PC-9 (cell line): ENCODE results near the gene CRIP2. TPM values are rescaled to one million over a fixed set of nuclear protein-coding genes. Genes with fewer than 3 reads are reported as not detected.

ENCODE experiments used
- BruUV-seq: library from RNA; stranded (reverse); fragments of 400-500 nt; replicated peaks from 2 replicates; lab custom pipeline; 2021; lab: Mats Ljungman, UMichigan
- CTCF ChIA-PET: fragments of 300-600 bp; sonication (Branson Sonifier 250); formaldehyde crosslinking; loops from one replicate; lab custom pipeline; 2022; ENCODE audit warnings: antibody characterized with exemption; lab: Charles Lee
- POLR2A ChIA-PET: fragments of 300-600 bp; sonication (Branson Sonifier 250); formaldehyde crosslinking; loops from one replicate; lab custom pipeline; 2022; ENCODE audit warnings: antibody characterized with exemption; ENCODE audit not compliant: unreplicated experiment; lab: Charles Lee
- DNase-seq, 2 experiments: peaks; one replicate each; pipeline versions ENCODE4 v3.0.0 to v3.0.0-alpha.2; 2015 to 2022; ENCODE audit warnings: mixed read lengths in 1 of 2
- H2AFZ ChIP-seq: fragments of 200-600 bp; sonication (generic); 2 replicates; pipeline ENCODE4 v1.8.1; 2017; ENCODE audit warnings: antibody characterized with exemption
- H3F3A ChIP-seq: fragments of 200-600 bp; sonication (generic); 2 replicates; pipeline ENCODE4 v1.8.1; 2017; ENCODE audit warnings: antibody characterized with exemption, mild to moderate bottlenecking, low read depth; ENCODE audit not compliant: insufficient read depth
- H3K27ac ChIP-seq: fragments of 200-600 bp; sonication (generic); 2 replicates; pipeline ENCODE4 v1.6.1; 2016; ENCODE audit warnings: mixed run types
- H3K27me3 ChIP-seq: fragments of 200-600 bp; sonication (generic); 2 replicates; pipeline ENCODE4 v1.6.1; 2016; ENCODE audit warnings: low read depth, mixed run types; ENCODE audit not compliant: insufficient read depth
- H3K36me3 ChIP-seq: fragments of 200-600 bp; sonication (generic); 2 replicates; pipeline ENCODE4 v1.6.1; 2016; ENCODE audit warnings: low read depth, mixed run types
- H3K4me1 ChIP-seq: fragments of 200-600 bp; sonication (generic); replicated peaks from 2 replicates; pipeline ENCODE4 v1.6.1; 2016; ENCODE audit warnings: mixed run types; ENCODE audit not compliant: insufficient read depth
- H3K4me2 ChIP-seq: fragments of 200-600 bp; sonication (generic); 2 replicates; pipeline ENCODE4 v1.6.1; 2017; ENCODE audit warnings: mixed run types
- H3K4me3 ChIP-seq: fragments of 200-600 bp; sonication (generic); 2 replicates; pipeline ENCODE4 v1.6.1; 2016; ENCODE audit warnings: mixed run types
- H3K79me2 ChIP-seq: fragments of 200-600 bp; sonication (generic); 2 replicates; pipeline ENCODE4 v1.6.1; 2017; ENCODE audit warnings: low read depth, mixed run types
- H3K9me2 ChIP-seq: fragments of 200-600 bp; sonication (generic); 2 replicates; pipeline ENCODE4 v1.8.1; 2017; ENCODE audit warnings: mild to moderate bottlenecking; ENCODE audit not compliant: insufficient read depth
- H3K9me3 ChIP-seq: fragments of 200-600 bp; sonication (generic); 2 replicates; pipeline ENCODE4 v1.8.1; 2016; ENCODE audit warnings: low read depth; ENCODE audit not compliant: insufficient read depth
- H4K20me1 ChIP-seq: fragments of 200-600 bp; sonication (generic); 2 replicates; pipeline ENCODE4 v1.8.1; 2017; ENCODE audit not compliant: insufficient read depth
- EZH2 ChIP-seq: fragments of 200-600 bp; sonication (generic); IDR thresholded peaks from 2 replicates; pipeline ENCODE4 v1.8.0; 2017; ENCODE audit warnings: antibody characterized with exemption, low read depth
- intact Hi-C: fragments of 100-400 bp; cut with micrococcal nuclease; formaldehyde crosslinking; loops from one replicate; pipeline ENCODE4 v1.10.0; 2022; ENCODE audit not compliant: unreplicated experiment
- total RNA-seq: library from RNA; stranded (reverse); gene quantifications from 2 replicates; pipeline ENCODE4 v1.2.3, GENCODE V29; 2021
- TF ChIP-seq, protein P1 (sequence below): fragments of 200-600 bp; sonication (generic); conservative IDR thresholded peaks from 2 replicates; pipeline ENCODE4 v1.6.1; 2017; ENCODE audit warnings: mixed run types, antibody characterized with exemption, mild to moderate bottlenecking, moderate library complexity

The CRIP2 gene
- total RNA-seq, 1 experiment from 2014 or later, result 50.2 TPM

DNA sequence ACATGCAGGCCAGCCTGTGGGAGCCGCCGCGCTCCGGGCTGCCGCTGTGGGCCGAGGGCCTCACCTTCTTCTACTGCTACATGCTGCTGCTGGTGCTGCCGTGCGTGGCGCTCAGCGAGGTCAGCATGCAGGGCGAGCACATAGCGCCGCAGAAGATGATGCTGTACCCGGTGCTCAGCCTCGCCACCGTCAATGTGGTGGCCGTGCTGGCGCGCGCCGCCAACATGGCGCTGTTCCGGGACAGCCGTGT is 54.6 kb downstream of the CRIP2 start:
- DNase-seq, result no peak
- H3K9me2 ChIP-seq, result no peaks in the 10 kb centered on the region
- no TSS peak for BruUV-seq
- ChIA-PET POLR2A (no interaction called here), CTCF (no interaction called here)
- no peaks in the 10 kb centered on the region for H3K4me1 ChIP-seq
- H2AFZ ChIP-seq, result no peak overlapping the region
- intact Hi-C loops, result loop anchor here (2.0 kb wide), 1 partner anchor 158 kb away; no protein-coding TSS in a partner anchor
- H4K20me1 ChIP-seq, result no peaks in the 10 kb centered on the region; the same call in 1 of the 2 replicates
- peaks cover 6% of the 10 kb centered on the region; the same call in 1 of the 2 replicates for H3F3A ChIP-seq
- TF ChIP-seq, protein P1, sequence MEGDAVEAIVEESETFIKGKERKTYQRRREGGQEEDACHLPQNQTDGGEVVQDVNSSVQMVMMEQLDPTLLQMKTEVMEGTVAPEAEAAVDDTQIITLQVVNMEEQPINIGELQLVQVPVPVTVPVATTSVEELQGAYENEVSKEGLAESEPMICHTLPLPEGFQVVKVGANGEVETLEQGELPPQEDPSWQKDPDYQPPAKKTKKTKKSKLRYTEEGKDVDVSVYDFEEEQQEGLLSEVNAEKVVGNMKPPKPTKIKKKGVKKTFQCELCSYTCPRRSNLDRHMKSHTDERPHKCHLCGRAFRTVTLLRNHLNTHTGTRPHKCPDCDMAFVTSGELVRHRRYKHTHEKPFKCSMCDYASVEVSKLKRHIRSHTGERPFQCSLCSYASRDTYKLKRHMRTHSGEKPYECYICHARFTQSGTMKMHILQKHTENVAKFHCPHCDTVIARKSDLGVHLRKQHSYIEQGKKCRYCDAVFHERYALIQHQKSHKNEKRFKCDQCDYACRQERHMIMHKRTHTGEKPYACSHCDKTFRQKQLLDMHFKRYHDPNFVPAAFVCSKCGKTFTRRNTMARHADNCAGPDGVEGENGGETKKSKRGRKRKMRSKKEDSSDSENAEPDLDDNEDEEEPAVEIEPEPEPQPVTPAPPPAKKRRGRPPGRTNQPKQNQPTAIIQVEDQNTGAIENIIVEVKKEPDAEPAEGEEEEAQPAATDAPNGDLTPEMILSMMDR, result no peak
- no peak for TF ChIP-seq EZH2
- no peaks in the 10 kb centered on the region for H3K36me3 ChIP-seq
- H3K4me3 ChIP-seq, result no peak overlapping the region
- H3K9me3 ChIP-seq, result no peaks in the 10 kb centered on the region
- H3K27ac ChIP-seq, result no peak overlapping the region
- H3K79me2 ChIP-seq, result no peaks in the 10 kb centered on the region
- no peak overlapping the region for H3K4me2 ChIP-seq
- peaks cover 29% of the 10 kb centered on the region for H3K27me3 ChIP-seq

Other genes with a start within 250 kb of the CRIP2 start
- gene BTBD6, start 226.3 kb upstream of the CRIP2 start, total RNA-seq, result 9.0 and 12.2 TPM in 2 replicates
- gene BRF1, start 173.8 kb upstream of the CRIP2 start, total RNA-seq, result 24.8 and 31.2 TPM in 2 replicates
- gene PACS2, start 160.1 kb upstream of the CRIP2 start, total RNA-seq, result 43.3 and 52.2 TPM in 2 replicates
- gene TEX22, start 76.3 kb upstream of the CRIP2 start, total RNA-seq, result 2.6 and 6.5 TPM in 2 replicates
- gene MTA1, start 55.0 kb upstream of the CRIP2 start, total RNA-seq, result 124 and 147 TPM in 2 replicates
- 296 and 374 TPM in 2 replicates for gene CRIP1, start 12.1 kb downstream of the CRIP2 start, total RNA-seq
- 21.2 and 31.9 TPM in 2 replicates for gene TEDC1, start 16.4 kb downstream of the CRIP2 start, total RNA-seq
- 1.0 and 1.1 TPM in 2 replicates for gene TMEM121, start 51.8 kb downstream of the CRIP2 start, total RNA-seq